Measurements from ENCODE around the gene CNOT6. TPM values are rescaled to one million over a fixed set of nuclear protein-coding genes. Genes with fewer than 3 reads are reported as not detected.

The CNOT6 gene
- polyA plus RNA-seq, 1 donor = 23.8 TPM

GRCh38 chr5:180622910-180623309, 128.7 kb downstream of the CNOT6 start:
- DNase-seq = no peak

- no peak for DNase-seq
Observed at GRCh38 chr5:180623411-180623834, 129.2 kb downstream of the CNOT6 start.

- no peak for DNase-seq
Observed at GRCh38 chr5:180623844-180624243, 129.7 kb downstream of the CNOT6 start.

- DNase-seq = no peak
Observed at GRCh38 chr5:180624587-180624986, 130.4 kb downstream of the CNOT6 start.

DNA sequence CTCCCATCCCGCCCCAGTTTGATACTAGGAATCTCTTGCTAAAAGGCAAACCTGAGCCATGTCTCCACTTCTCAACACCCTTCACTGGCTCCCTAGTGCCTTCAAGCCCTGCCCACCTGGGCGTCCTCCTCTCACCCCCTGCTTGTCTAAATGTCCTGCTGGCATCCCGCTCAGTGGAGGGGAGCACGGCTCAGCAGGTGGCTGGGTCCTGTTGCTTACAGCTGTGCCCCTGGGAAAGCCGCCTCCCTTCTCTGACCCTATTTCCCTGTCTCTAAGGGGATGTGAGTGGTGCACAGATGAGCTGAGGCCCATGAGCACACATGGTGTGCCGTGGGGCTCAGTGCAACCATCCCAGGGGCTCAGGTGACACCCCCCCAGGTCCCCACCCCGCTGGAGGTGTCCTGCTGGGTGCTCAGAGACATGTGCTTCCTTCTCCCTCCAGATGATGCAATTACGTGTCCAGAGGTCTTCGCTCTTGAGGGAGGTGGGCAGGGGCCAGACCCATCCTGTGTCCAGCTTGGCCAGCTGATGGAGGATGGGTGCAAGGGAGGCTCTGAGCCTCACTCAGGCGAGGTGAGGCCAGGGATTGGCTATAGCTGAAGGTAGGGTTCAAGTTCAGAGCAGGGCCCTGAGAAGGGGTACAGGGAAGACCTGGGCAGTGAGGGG, 131.1 kb downstream of the CNOT6 start:
- no peak for DNase-seq

GRCh38 chr5:180625791-180626660, 131.8 kb downstream of the CNOT6 start:
- no peak for DNase-seq

DNA sequence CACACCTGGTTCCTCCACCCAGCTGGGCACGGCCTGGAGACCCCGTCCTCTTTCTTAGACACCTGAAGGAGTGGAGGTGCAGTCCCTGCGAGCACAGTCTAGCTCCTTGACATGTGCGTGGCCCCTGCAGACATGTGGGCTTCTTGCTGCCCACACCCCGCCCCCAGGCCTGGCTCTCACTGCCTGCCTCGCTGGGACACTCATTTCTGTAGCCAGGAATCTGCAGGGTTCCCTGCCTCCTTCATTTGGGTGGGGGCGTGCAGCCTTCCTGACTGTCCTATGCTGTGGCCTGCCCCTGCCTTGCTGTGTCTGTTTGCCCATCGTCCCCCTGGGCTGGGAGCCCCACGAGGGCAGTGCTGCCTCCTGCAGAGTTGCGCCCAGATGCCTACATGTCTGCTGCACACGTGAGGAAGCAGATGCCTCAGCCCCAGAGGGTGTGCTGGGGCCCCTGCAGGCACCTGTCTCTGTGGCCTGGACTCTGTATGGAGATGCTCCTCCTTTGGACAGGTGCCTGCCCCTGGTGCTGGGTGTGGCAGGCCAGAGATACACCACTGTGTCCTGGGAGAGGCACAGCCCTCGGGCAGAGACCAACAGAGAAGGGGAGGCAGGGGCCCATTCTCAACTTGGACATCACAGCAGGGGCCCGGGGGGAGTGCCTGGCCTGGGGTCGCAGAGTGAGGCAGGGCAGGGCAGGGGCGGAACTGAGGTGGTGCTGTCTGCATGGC, 132.6 kb downstream of the CNOT6 start:
- no peak for DNase-seq

DNA sequence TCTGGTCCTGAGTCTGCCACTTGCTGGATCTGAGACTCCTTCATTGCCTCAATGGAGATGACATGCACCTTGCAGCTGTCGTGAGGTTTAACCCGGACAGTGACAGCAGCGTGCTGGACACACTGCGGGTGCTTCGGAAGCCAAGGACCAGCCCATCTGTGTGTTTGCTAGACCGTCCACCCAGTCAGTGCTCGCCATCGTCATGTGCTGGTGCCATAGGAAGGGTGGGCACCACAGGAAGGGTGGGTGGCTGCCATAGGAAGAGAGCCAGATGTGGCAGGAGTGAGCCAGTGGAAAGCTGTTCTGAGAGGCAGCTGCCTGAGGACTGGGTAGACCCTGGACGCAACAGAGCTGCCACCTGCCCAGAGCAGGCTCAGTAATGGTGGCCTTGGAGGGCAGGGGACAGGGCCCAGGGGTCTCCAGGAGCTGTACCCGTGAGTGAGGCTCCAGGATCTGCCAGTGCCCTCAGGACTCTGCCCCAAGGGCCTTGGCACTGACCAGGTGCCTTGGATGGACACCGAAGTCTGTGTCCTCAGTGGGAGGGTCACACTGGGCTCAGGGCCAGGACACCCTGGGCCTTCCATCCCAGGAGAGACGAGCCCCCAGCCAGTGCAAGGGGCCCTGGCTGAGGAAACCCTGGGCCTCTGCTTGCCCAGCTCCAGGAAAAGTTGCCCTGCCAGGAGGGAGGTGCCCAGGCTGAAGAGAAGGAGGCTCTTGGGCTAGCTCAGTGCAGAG, 133.4 kb downstream of the CNOT6 start:
- DNase-seq = no peak

Other genes starting within 250 kb of the CNOT6 start
- gene MAPK9, start 202.3 kb upstream of the CNOT6 start, polyA plus RNA-seq (ENCODE audit: insufficient read length) = 32.2 TPM
- 10.8 TPM for gene GFPT2, start 141.0 kb upstream of the CNOT6 start, polyA plus RNA-seq (ENCODE audit: insufficient read length)
- gene SCGB3A1, start 97.1 kb downstream of the CNOT6 start, polyA plus RNA-seq (ENCODE audit: insufficient read length) = 1.8 TPM
- 9.2 TPM for gene FLT4, start 155.2 kb downstream of the CNOT6 start, polyA plus RNA-seq (ENCODE audit: insufficient read length)
- not detected for gene OR2Y1, start 245.7 kb downstream of the CNOT6 start, polyA plus RNA-seq (ENCODE audit: insufficient read length)

Data from hindlimb muscle (tissue), 1 donor.